OCI-LY7 (cell line): ENCODE results near the gene CNP.

Experiments
- CTCF ChIP-seq: fragments of 200-600 bp; sonication (generic); conservative IDR thresholded peaks from 2 replicates; pipeline ENCODE4 v1.5.1; 2014; ENCODE audit warnings: mild to moderate bottlenecking, antibody characterized with exemption, low read length, moderate library complexity, mixed read lengths
- EZH2phosphoT487 ChIP-seq: fragments of 200-600 bp; sonication (generic); IDR thresholded peaks from 2 replicates; pipeline ENCODE4 v1.6.1; 2018; ENCODE audit warnings: low read depth, borderline replicate concordance, mild to moderate bottlenecking, mixed run types, antibody characterized with exemption, low read length, moderate library complexity, mixed read lengths

GRCh38 chr17:41988418-41988817 is 21.8 kb downstream of the CNP start:
- TF ChIP-seq CTCF (no peak), EZH2phosphoT487 (no peak)
